OCI-LY1 (cell line): ENCODE measurements around the gene KBTBD12.

Experiments
- H2AFZ ChIP-seq: fragments of 200-600 bp; sonication (generic), shearing (Covaris generic); 2 replicates; pipeline ENCODE4 v1.6.0; 2014; ENCODE audit warnings: antibody characterized with exemption, mild to moderate bottlenecking, low read length
- H3F3A ChIP-seq: fragments of 200-600 bp; sonication (generic), shearing (Covaris generic); 2 replicates; pipeline ENCODE4 v1.6.0; 2014; ENCODE audit warnings: mild to moderate bottlenecking, antibody characterized with exemption, low read length, moderate library complexity; ENCODE audit not compliant: insufficient read depth
- H3K27ac ChIP-seq: fragments of 200-600 bp; sonication (generic); 2 replicates; pipeline ENCODE4 v1.5.1; 2014; ENCODE audit warnings: low read length, mixed run types, mild to moderate bottlenecking, low read depth; ENCODE audit not compliant: poor library complexity, severe bottlenecking
- H3K27me3 ChIP-seq: fragments of 200-600 bp; sonication (generic); 2 replicates; pipeline ENCODE4 v1.6.0; 2014; ENCODE audit warnings: antibody characterized with exemption, mild to moderate bottlenecking, low read length, moderate library complexity; ENCODE audit not compliant: insufficient read depth
- H3K36me3 ChIP-seq: fragments of 200-600 bp; sonication (generic); 2 replicates; pipeline ENCODE4 v1.6.1; 2014; ENCODE audit warnings: mild to moderate bottlenecking, antibody characterized with exemption, low read length, moderate library complexity, mixed read lengths; ENCODE audit not compliant: insufficient read depth
- H3K4me1 ChIP-seq: fragments of 200-600 bp; sonication (generic); 2 replicates; pipeline ENCODE4 v1.5.1; 2014; ENCODE audit warnings: mild to moderate bottlenecking, low read length, moderate library complexity; ENCODE audit not compliant: insufficient read depth, severe bottlenecking
- H3K4me2 ChIP-seq: fragments of 200-600 bp; sonication (generic), shearing (Covaris generic); 2 replicates; pipeline ENCODE4 v1.6.1; 2014; ENCODE audit warnings: low read length
- H3K4me3 ChIP-seq: fragments of 200-600 bp; sonication (generic); 2 replicates; pipeline ENCODE4 v1.5.1; 2014; ENCODE audit warnings: low read length, low read depth, mild to moderate bottlenecking, mixed read lengths; ENCODE audit not compliant: poor library complexity, severe bottlenecking
- H3K79me2 ChIP-seq: fragments of 200-600 bp; shearing (Covaris generic); 2 replicates; pipeline ENCODE4 v1.6.1; 2016; ENCODE audit warnings: mixed run types, low read length, mixed read lengths; ENCODE audit not compliant: insufficient read depth
- H3K9ac ChIP-seq: fragments of 200-600 bp; sonication (generic), shearing (Covaris generic); 2 replicates; pipeline ENCODE4 v1.6.1; 2014; ENCODE audit warnings: mild to moderate bottlenecking, low read length, mixed read lengths
- H3K9me2 ChIP-seq: fragments of 200-600 bp; sonication (generic), shearing (Covaris generic); 2 replicates; pipeline ENCODE4 v1.6.1; 2014; ENCODE audit warnings: low read depth, mild to moderate bottlenecking, low read length, mixed read lengths
- H3K9me3 ChIP-seq: fragments of 200-600 bp; shearing (Covaris generic); 2 replicates; pipeline ENCODE4 v1.6.1; 2014; ENCODE audit warnings: low read length, mixed read lengths
- H4K20me1 ChIP-seq: fragments of 200-600 bp; sonication (generic), shearing (Covaris generic); 2 replicates; pipeline ENCODE4 v1.6.0; 2016; ENCODE audit warnings: mild to moderate bottlenecking, low read length; ENCODE audit not compliant: insufficient read depth
- EZH2 ChIP-seq: fragments of 200-600 bp; sonication (generic), shearing (Covaris generic); IDR thresholded peaks from 2 replicates; pipeline ENCODE4 v1.8.0; 2017; ENCODE audit warnings: borderline replicate concordance, mixed run types, mild to moderate bottlenecking, antibody characterized with exemption, low read length, moderate library complexity, mixed read lengths
- TF ChIP-seq, protein P1 (sequence below): fragments of 200-600 bp; sonication (generic), shearing (Covaris generic); IDR thresholded peaks from 2 replicates; pipeline ENCODE4 v1.5.1; 2017; ENCODE audit warnings: mild to moderate bottlenecking, antibody characterized with exemption, low read length, moderate library complexity, mixed read lengths

The KBTBD12 gene

DNA sequence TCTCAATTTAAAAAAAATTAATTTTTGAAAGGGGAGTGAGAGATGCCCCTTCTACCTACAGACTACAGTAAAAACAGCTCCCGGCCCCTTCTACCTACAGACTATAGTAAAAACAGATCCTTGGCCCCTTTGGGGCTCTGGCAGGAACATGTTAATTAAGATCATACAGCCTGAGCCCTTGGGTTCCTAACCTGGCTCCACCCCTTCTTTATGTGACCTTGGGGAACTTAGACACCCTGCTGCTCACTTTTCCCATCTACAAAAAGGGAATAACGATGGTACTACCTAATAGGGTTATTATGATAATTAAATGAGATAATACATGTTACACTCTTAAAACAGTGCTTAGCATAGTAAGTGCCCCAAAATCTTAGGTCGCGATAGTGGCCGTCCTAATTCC, 77.1 kb downstream of the KBTBD12 start:
- Histone ChIP-seq H3K79me2 (no peaks in the 10 kb centered on the region), H3K27me3 (peaks cover 5% of the 10 kb centered on the region; the same call in 1 of the 2 replicates), H3K9me2 (no peaks in the 10 kb centered on the region), H3F3A (no peaks in the 10 kb centered on the region), H3K9ac (no peak overlapping the region), H3K4me1 (no peaks in the 10 kb centered on the region), H4K20me1 (no peaks in the 10 kb centered on the region), H3K4me3 (no peak overlapping the region), H3K4me2 (no peak overlapping the region), H3K27ac (no peak overlapping the region), H2AFZ (no peak overlapping the region), H3K36me3 (no peaks in the 10 kb centered on the region), H3K9me3 (no peaks in the 10 kb centered on the region)
- no peak for TF ChIP-seq EZH2
- TF ChIP-seq, protein P1, sequence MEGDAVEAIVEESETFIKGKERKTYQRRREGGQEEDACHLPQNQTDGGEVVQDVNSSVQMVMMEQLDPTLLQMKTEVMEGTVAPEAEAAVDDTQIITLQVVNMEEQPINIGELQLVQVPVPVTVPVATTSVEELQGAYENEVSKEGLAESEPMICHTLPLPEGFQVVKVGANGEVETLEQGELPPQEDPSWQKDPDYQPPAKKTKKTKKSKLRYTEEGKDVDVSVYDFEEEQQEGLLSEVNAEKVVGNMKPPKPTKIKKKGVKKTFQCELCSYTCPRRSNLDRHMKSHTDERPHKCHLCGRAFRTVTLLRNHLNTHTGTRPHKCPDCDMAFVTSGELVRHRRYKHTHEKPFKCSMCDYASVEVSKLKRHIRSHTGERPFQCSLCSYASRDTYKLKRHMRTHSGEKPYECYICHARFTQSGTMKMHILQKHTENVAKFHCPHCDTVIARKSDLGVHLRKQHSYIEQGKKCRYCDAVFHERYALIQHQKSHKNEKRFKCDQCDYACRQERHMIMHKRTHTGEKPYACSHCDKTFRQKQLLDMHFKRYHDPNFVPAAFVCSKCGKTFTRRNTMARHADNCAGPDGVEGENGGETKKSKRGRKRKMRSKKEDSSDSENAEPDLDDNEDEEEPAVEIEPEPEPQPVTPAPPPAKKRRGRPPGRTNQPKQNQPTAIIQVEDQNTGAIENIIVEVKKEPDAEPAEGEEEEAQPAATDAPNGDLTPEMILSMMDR, result no peak

- no peak overlapping the region for H3K4me3 ChIP-seq
- H3K9me2 ChIP-seq, result no peaks in the 10 kb centered on the region
- no peaks in the 10 kb centered on the region for H3K4me1 ChIP-seq
- H3K9ac ChIP-seq, result no peak overlapping the region
- H3F3A ChIP-seq, result no peaks in the 10 kb centered on the region
- no peak overlapping the region for H2AFZ ChIP-seq
- no peaks in the 10 kb centered on the region for H4K20me1 ChIP-seq
- peaks cover 1% of the 10 kb centered on the region; the same call in 1 of the 2 replicates for H3K27me3 ChIP-seq
- no peak for TF ChIP-seq EZH2
- TF ChIP-seq, protein P1, result no peak
- H3K9me3 ChIP-seq, result no peaks in the 10 kb centered on the region
- H3K4me2 ChIP-seq, result no peak overlapping the region
- no peak overlapping the region for H3K27ac ChIP-seq
- no peaks in the 10 kb centered on the region for H3K79me2 ChIP-seq
- no peaks in the 10 kb centered on the region for H3K36me3 ChIP-seq
Measured at GRCh38 chr3:127994011-127994410, 79.0 kb downstream of the KBTBD12 start.

DNA sequence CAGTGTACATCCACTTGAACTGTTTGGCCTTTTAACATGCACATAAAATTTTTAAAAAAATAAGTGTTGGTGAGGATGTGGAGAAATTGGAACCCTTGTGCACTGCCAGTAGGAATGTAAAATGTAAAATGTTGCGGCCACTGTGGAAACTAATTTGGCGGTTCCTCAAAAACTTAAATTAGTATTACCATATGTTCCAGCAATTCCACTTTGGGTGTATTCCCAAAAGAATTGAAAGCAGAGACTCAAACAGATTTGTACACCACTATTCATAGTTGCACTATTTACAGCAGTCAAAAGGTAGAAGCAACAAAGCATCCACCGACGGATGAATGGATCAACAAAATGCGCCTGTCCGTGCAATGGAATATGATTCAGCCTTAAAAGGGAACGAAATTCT, 82.0 kb downstream of the KBTBD12 start:
- no peaks in the 10 kb centered on the region; the same call in 1 of the 2 replicates for H3K27me3 ChIP-seq
- H3K4me2 ChIP-seq, result no peak overlapping the region
- no peaks in the 10 kb centered on the region for H3K9me3 ChIP-seq
- no peaks in the 10 kb centered on the region for H4K20me1 ChIP-seq
- H3K79me2 ChIP-seq, result no peaks in the 10 kb centered on the region
- H3F3A ChIP-seq, result no peaks in the 10 kb centered on the region
- H3K4me3 ChIP-seq, result no peak overlapping the region
- H3K36me3 ChIP-seq, result no peaks in the 10 kb centered on the region
- TF ChIP-seq EZH2, result no peak
- TF ChIP-seq, protein P1, result no peak
- no peak overlapping the region for H3K9ac ChIP-seq
- H2AFZ ChIP-seq, result no peak overlapping the region
- H3K9me2 ChIP-seq, result no peaks in the 10 kb centered on the region
- no peaks in the 10 kb centered on the region for H3K4me1 ChIP-seq
- no peak overlapping the region for H3K27ac ChIP-seq
